GM21390 (cell line): Measurements from ENCODE around the gene RGR.
A peak's percentile ranks its signal among the peaks of the same experiment; 100 is the strongest.

Experiments
- ATAC-seq: cut with Tn5 transposase; IDR thresholded peaks from one replicate; pipeline ENCODE4 v1.9.1; 2021; ENCODE audit not compliant: unreplicated experiment

Gene RGR

GRCh38 chr10:84293171-84293570 lies 48.3 kb downstream of the RGR start:
- ATAC-seq, result no peak

GRCh38 chr10:84293574-84294016 lies 48.7 kb downstream of the RGR start:
- ATAC-seq, result no peak

GRCh38 chr10:84294766-84295447 lies 50.1 kb downstream of the RGR start:
- peak; percentile 75 for ATAC-seq

- no peak for ATAC-seq
Observed at GRCh38 chr10:84296091-84296981, 51.5 kb downstream of the RGR start.

DNA sequence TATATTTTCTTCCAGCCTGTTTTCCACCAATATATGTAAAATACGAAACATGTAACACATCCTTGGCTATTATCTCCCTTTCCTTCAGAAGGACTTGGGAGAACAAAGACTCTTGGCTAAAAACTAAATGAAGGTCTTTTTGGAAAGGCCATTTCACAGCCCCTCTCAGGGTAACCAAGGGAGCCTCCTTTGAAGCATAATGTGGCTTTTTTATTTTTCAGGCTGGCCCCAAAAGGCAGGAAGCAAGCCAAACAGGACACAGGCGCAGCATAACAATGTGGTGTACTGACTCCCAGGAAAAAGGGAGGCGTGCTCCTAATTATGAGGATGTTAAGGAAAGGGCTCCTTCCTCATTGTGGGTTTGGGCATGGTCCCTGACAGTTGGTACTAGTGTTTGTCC lies 53.2 kb downstream of the RGR start:
- ATAC-seq, result no peak

DNA sequence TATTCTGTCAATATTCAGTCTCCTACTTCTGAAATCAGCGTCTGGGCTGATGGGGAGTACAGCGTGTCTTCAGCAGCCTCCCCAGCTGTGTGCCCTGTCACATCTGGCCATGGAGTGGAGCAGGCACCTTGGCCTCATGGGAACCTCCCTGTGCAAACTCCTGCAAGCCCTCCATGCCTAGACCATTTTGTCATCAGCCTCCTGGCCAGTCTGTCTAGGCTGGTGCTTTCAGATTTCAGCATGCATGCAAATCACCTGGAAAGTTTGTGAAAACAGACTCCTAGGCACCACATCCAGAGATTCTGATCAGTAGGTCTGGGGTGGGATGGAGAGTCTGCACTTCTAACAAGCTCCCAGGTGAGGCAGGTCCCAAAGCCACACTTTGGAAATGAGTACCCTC lies 57.4 kb downstream of the RGR start:
- no peak for ATAC-seq

DNA sequence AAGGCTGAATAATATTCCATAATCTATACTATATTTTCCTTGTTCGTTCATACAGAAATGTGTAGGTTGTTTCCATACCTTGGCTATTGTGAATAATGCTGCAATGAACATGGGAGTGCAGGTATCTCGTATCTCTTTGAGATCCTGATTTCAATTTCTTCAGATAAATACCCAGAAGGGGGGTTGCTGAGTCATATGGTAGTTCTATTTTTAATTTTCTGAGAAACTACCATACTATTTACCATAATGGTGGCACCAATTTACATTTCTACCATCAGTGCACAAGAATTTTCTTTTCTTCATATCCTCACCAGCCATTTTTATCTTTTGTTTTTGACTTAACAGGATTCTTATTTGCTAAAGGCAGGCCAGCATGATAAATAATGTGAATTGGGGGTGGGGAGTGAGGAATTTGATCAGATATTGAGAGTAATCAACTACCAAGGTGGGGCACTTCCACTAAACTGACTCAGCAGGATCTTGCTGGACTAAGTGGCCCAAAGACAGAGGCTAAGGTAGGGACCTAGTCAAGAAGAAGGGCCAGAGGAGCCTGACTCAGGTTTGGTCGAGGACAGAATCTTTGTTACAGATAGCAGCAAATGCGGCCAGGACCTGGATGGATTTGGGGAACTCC lies 62.0 kb downstream of the RGR start:
- ATAC-seq, result no peak

DNA sequence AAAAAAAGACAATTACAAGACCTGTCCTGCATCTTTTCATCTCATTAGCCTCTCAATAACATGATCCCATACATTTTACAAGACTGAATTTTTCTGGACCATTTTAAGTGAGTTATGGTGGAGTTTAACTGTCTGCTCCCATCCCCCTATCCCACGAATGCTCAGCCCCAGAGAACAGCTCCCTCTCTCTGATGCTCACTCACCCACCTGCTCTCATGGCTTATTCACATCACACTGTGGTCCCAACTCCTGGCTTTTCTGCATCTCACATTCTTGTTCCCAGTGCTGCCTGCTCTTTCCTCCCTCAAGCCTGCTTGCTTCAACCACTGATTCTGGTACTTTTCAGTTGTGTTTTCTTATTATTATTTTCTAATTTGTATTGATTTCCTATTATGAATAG lies 63.2 kb downstream of the RGR start:
- no peak for ATAC-seq

DNA sequence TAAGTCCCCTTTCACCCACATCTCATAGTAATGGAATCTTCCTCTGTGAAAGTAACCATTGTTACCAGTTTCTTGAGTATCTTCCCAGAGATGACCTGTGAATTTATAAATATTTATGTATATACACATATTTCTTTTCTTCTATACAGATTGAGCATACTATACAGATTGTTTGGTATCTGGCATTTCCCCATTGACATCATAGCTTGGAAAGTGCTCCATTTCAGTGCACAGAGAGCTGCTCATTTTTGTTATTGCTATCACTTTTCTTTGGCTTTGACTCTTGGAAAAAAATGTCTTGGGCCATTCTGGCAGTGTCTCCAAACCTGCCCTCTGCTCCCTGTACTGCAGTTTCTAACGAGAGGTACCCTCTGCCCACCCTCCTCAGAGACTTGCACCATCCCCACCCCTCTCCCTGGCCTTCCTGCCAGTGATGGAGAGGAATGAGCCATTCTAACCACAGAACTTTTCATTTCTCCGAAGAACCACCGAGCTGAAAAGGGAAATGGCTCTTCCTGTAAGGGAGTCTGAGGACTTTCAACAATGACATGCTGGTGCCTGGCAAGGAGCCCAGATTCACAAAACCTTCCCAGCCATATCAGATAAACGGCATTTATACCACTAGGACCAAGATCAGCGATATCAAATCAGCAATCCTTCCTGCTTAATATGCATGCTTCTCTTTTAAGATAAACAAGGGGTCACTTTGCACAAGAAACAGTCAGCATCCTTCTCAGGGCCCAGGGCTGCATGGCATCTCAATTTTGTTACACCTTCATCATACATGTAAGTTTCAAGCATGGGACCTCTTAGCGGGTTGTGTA lies 63.8 kb downstream of the RGR start:
- peak; percentile 66 for ATAC-seq
